GM12875 (cell line): ENCODE data around the gene CPVL.

Experiments used
- H3K4me3 ChIP-seq: one replicate; pipeline ENCODE4 v1.5.1; 2011; ENCODE audit warnings: low read depth, low read length, control low read depth
- CTCF ChIP-seq: IDR thresholded peaks from 2 replicates; pipeline ENCODE4 v1.5.1; 2011; ENCODE audit warnings: low read depth, mild to moderate bottlenecking, control low read depth, inconsistent platforms, low read length, moderate library complexity, borderline replicate concordance; ENCODE audit not compliant: insufficient read depth

Gene CPVL

GRCh38 chr7:28988810-28989209 is 157.5 kb downstream of the CPVL start:
- TF ChIP-seq CTCF = no peak

GRCh38 chr7:28988091-28988490 is 158.2 kb downstream of the CPVL start:
- H3K4me3 ChIP-seq = no peak overlapping the region
- no peak for TF ChIP-seq CTCF

More at GRCh38 chr7:28988810-28989209, 157.5 kb downstream of the CPVL start:
- H3K4me3 ChIP-seq = no peak overlapping the region

- TF ChIP-seq CTCF = no peak
- no peak overlapping the region for H3K4me3 ChIP-seq
Observed at GRCh38 chr7:28986765-28987110, 159.6 kb downstream of the CPVL start.

- no peak for TF ChIP-seq CTCF
- no peak overlapping the region for H3K4me3 ChIP-seq
Observed at GRCh38 chr7:28986028-28986764, 160.1 kb downstream of the CPVL start.

- no peak for TF ChIP-seq CTCF
- no peak overlapping the region for H3K4me3 ChIP-seq
Observed at GRCh38 chr7:28984631-28985030, 161.7 kb downstream of the CPVL start.

GRCh38 chr7:28984217-28984616 is 162.1 kb downstream of the CPVL start:
- TF ChIP-seq CTCF = no peak
- no peak overlapping the region for H3K4me3 ChIP-seq

GRCh38 chr7:28983396-28984190 is 162.7 kb downstream of the CPVL start:
- no peak for TF ChIP-seq CTCF
- H3K4me3 ChIP-seq = no peak overlapping the region
